Jurkat, Clone E6-1 (cell line): ENCODE measurements around the gene NANP.

Experiments
- DNase-seq: peaks from one replicate; pipeline ENCODE4 v3.0.0-alpha.2; 2011; ENCODE audit warnings: low read depth, low spot score
- H3K4me3 ChIP-seq: 2 replicates; pipeline ENCODE4 v1.5.1; 2011; ENCODE audit warnings: mild to moderate bottlenecking, low read length, control low read depth, moderate library complexity

Gene NANP

DNA sequence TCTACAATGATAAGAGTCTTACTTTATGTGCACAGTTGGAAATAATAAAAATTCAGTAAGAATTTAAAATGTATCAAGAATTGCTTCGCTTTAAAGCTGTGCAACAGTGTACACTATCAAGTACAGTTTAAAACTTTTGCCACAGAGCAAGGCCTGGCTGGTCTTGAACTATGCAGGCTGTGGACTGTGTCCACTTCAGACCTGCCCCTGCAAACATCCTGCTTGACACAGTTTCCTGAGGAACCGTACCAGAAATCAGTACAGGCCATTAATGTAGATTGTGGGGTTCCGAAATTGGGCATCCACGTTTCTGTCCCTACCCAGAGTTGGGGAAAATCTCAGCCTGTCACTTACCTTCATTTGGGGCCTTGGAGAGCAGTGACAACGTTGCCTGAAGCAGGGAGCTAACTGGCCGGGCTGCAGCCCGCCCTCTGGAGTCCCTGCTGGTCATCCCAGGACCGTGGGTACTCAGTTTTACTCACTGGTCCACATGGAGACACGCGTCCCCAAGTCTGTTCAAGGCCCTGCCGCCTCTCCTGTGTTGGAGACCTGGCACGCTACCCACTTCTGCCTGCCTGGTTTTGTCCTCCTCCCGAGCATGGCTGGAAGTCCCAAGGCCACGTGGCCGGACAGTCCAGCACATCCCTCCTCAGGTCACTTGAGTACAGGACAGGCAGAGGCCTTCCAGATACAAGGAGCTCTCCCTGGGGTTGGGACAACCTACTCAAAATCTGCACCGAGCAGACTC is 46.9 kb downstream of the NANP start:
- DNase-seq = no peak
- H3K4me3 ChIP-seq = no peak overlapping the region

DNA sequence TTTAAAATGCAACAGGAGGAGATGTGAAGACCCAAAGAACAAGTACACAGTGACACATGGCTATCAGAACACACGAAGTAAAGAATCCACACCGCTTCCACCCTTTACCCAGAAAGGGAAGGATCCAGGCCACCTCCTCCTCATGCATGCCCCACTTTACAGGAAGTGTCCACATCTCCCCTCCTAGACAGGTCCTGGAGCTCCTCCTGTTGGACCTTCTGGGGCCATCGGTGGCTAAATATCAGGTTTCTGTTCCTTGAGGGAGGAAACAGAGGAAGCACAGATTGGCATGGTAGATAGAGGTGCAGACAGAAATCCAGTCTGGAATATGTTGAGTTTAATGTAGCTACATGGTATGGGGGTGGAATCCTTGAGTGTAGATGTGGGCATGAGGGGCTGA is 49.4 kb downstream of the NANP start:
- H3K4me3 ChIP-seq = no peak overlapping the region
- DNase-seq = no peak

DNA sequence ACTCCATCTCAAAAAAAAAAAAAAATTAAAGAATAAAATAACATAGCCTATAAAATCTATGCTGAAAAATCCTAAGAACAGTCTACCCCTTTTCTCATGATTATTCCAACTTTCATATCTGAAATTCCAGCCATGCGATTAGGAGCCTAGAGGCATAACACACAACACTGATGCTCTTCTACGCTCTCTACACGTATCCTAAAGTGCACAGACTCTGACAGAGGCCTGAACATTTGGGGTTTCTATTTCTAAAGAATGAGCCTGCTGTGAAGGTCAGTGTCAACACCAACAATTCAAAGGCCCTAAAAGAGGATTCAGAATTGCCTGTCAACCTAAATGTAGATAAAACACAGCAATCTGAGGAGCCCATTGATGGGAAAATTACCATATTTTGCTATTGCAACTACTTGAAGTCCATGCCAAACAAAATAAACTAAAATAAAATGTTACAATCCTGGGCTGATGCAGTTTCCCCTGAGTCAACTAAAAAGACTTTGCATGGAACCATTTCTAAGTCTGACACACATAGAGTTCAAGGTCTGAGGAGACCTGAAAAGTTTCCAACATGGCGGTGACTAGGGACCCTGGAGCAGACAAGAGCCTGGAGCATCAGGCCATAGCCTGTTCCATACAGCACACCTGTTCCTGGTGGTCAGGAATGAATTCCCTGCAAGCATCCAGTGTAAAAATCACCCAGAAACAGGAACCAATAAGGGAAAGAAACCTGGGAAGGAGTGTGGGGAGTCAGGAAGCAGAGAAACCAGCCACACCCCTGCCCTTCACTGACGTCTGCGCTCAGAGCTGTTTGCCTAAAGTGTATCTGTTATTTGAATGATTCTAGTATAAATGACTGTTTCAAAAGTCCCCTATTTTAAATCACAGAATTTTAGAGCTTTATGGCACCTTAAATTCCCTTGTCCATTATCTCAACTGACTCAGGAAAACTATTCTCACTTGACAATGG is 50.2 kb downstream of the NANP start:
- H3K4me3 ChIP-seq = no peak overlapping the region
- DNase-seq = no peak

DNA sequence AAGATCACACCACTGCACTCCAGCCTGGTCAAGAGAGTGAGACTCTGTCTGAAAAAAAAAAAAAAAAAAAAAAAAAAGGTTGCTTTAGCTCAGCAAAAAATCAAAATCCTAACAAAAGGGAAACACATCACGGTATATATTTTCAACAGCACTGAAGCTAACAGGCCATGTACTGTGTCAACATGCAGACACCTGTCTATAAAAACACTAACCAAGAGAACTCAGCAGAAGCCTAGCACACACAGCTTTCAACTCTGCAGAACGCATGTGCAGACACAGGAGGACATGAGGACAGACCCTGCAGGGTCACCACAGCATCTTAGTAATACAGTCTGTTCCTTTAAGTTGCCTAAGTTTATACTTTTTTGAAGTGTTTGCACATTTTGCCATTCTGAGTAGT is 52.0 kb downstream of the NANP start:
- no peak overlapping the region for H3K4me3 ChIP-seq
- DNase-seq = no peak

DNA sequence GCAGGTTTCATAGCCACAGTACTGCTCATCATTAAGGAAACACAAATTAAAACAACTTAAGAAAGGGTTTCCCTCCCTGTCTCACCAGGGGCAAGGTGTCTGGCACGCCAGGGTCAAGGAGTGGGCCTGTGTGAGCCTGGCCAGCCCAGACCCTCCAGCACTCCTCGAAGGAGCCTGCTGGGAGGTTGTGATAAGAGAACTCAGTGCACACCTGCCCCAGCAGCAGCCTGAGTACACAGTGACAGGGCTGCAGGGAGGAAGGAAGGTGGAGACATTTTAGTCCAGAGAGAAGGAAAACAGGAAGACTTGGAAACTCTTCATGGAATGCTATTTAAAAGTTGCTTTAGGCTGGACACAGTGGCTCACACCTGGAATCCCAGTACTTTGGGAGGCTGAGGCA is 52.6 kb downstream of the NANP start:
- no peak for DNase-seq
- H3K4me3 ChIP-seq = no peak overlapping the region

DNA sequence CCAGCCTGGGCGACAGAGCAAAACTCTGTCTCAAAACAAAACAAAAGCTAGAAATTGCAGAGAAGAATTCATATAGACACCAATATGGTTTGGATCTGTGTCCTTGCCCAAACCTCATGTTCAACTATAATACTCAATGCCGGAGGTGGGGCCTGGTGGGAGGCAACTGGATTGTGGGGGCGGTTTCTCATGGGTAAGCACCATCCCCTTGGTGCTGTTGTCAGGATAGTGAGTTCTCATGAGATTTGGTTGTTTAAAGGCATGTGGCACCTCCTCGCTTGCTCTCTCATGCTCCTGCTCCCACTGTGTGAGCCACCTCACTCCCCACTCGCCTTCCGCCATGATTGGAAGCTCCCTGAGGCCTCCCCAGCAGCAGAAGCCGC is 53.7 kb downstream of the NANP start:
- DNase-seq = no peak
- H3K4me3 ChIP-seq = no peak overlapping the region

DNA sequence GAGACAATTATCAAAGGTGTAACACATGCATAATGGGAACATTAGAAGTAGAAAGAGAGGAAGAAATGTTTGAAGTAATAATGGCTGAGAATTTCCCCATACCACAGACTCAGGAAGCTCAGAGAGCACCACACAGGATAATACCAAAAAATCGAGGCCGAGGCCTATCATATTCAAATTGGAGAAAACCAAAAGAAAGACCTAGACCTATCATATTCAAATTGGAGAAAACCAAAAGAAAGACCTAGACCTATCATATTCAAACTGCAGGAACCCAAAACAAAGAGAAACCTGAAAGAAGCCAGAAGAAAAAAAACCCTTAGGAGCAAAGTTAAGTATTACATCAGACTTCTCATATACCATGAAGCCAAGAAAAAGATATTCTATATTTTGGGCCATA is 56.5 kb downstream of the NANP start:
- no peak for DNase-seq
- no peak overlapping the region for H3K4me3 ChIP-seq

DNA sequence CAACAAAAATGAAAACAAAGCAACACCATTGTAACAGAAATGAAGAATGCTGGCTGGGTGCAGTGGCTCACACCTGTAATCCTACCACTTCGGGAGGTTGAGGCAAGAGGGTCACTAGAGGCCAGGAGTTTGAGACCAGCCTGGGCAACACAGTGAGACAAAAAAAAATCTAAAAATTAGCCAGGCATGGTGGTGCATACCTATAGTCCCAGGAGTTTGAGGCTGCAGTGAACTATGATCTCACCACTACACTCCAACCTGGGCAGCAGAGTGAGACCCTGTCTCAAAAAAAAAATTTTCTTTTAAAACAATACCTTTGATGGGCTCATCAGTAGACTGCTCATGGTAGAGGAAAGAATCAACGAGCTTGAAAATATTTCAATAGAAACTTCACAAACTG is 57.0 kb downstream of the NANP start:
- DNase-seq = no peak
- no peak overlapping the region for H3K4me3 ChIP-seq

DNA sequence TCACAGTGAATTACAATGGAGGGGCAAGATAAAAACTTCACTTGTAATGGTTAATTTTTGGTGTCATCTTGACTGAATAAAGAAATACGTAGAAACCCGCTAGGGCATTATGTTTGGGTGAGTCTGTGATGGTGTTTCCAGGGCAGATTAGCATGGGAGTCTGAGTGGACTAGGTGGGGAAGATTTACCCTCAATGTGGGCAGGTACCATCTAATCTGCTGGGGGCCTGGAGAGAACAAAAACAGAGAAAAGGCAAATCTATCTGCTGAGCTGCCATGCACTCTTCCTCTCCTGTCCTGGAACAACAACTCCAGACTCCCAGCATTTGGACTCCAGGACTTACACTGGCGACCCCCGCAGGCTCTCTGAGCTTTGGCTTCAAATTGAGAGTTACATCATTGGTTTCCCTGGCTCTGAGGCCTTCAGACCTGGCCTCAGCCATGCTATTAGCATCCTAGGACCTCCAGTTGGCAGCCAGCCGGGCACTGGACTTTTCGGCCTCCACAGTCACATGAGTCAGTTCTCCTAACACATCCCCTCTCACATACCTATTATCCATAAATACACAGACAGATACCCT is 58.1 kb downstream of the NANP start:
- DNase-seq = no peak
- H3K4me3 ChIP-seq = no peak overlapping the region

DNA sequence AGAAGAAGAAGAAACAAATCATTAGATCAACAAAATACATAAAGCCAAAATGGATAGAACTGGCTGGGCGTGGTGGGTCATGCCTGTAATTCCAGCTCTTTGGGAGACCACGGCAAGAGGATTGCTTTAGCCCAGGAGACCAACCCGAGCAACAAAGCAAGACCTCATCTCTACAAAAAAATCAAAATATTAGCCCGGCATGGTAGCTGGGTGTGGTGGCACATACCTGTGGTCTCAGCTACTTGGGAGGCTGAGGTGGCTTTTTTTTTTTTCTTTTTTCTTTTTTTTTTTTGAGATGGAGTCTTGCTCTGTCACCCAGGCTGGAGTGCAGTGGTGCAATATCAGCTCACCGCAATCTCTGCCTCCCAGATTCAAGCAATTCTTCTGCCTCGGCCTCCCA is 59.9 kb downstream of the NANP start:
- DNase-seq = no peak
- no peak overlapping the region for H3K4me3 ChIP-seq

DNA sequence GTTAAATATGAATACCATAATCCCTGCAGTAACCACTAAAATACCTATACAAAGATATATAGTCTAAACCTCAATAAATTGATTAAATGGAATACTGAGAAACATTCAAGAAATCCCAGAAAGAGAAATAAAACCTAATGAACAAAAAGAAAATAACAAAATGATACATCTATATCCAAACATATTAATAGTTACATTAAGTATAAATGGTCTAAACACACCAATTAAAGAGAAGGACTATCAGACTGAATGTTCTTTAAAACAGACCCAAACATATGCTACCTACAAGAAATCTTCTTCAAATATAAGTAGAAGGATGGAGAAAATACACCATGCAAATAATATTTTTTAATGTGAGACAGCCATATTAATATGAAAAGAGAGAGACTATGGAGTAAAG is 60.5 kb downstream of the NANP start:
- H3K4me3 ChIP-seq = no peak overlapping the region
- DNase-seq = no peak
